Measurements from ENCODE around the gene CENPV. TPM values are rescaled to one million over a fixed set of nuclear protein-coding genes. Genes with fewer than 3 reads are reported as not detected.
"Not testable (repeated sequence)": the region's sequence is repeated elsewhere in the genome, so short reads cannot be mapped to it uniquely, and the experiment has no call there.

The CENPV gene
- 27.2 TPM for total RNA-seq

- DNase-seq: peak; percentile 72
These were observed at the start of gene CENPV for GRCh38 chr17:16353317-16354174. Gene CENPV (minus strand): TSS chr17:16353469. CDS start chr17:16353436, 33 bp downstream.

GRCh38 chr17:16398270-16399267 is 45.3 kb upstream of the CENPV start:
- DNase-seq: no peak

- not testable (repeated sequence) for DNase-seq
These were observed 43.4 kb upstream of the CENPV start for GRCh38 chr17:16396693-16397092.

- DNase-seq: not testable (repeated sequence)
These were observed 42.6 kb upstream of the CENPV start for GRCh38 chr17:16395887-16396286.

- DNase-seq: not testable (repeated sequence)
These were observed 39.2 kb upstream of the CENPV start for GRCh38 chr17:16392491-16392890.

- no peak for DNase-seq
These were observed 38.2 kb upstream of the CENPV start for GRCh38 chr17:16391451-16391850.

GRCh38 chr17:16386126-16386507 is 32.8 kb upstream of the CENPV start:
- not testable (repeated sequence) for DNase-seq

GRCh38 chr17:16384557-16384956 is 31.3 kb upstream of the CENPV start:
- no peak for DNase-seq

- no peak for DNase-seq
These were observed 30.6 kb upstream of the CENPV start for GRCh38 chr17:16383772-16384287.

GRCh38 chr17:16383216-16383615 is 29.9 kb upstream of the CENPV start:
- no peak for DNase-seq

GRCh38 chr17:16381496-16381820 is 28.2 kb upstream of the CENPV start:
- no peak for DNase-seq

GRCh38 chr17:16380640-16381495 is 27.6 kb upstream of the CENPV start, which contains the start of gene UBB:
Gene UBB (plus strand): TSS chr17:16381091. CDS start chr17:16381908, 817 bp downstream.
- peak; percentile 99 for DNase-seq

- DNase-seq: no peak
These were observed 26.4 kb upstream of the CENPV start for GRCh38 chr17:16379654-16380053.

GRCh38 chr17:16378636-16379282 is 25.5 kb upstream of the CENPV start:
- DNase-seq: no peak

- peak; percentile 22 for DNase-seq
These were observed 24.7 kb upstream of the CENPV start for GRCh38 chr17:16377941-16378341.

GRCh38 chr17:16374146-16374938 is 21.1 kb upstream of the CENPV start:
- no peak for DNase-seq

GRCh38 chr17:16371742-16372141 is 18.5 kb upstream of the CENPV start:
- peak; percentile 76 for DNase-seq

- no peak for DNase-seq
These were observed 11.4 kb upstream of the CENPV start for GRCh38 chr17:16364625-16365024.

GRCh38 chr17:16363749-16364536 is 10.7 kb upstream of the CENPV start:
- DNase-seq: peak; percentile 89

All from tongue (tissue), 2 donors.